Sigmoid colon (tissue), 7 donors: ENCODE results near the gene NPIPB2. TPM values are rescaled to one million over a fixed set of nuclear protein-coding genes. Genes with fewer than 3 reads are reported as not detected.
A peak's percentile ranks its signal among the peaks of the same experiment; 100 is the strongest.
"Not testable (repeated sequence)": the region's sequence is repeated elsewhere in the genome, so short reads cannot be mapped to it uniquely, and the experiment has no call there.

Experiments
- DNase-seq: peaks from one replicate; pipeline ENCODE4 v3.0.0-alpha.2; 2019
- H3K27ac ChIP-seq, 4 donors: fragments of 200-600 bp; sonication (generic); one replicate each; pipeline ENCODE4 v1.5.1; 2016 to 2019; ENCODE audit warnings: mild to moderate bottlenecking in 1 of 4
- H3K27me3 ChIP-seq, 3 donors: fragments of 200-600 bp; sonication (generic); one replicate each; pipeline ENCODE4 v1.5.1; 2019; ENCODE audit warnings: mild to moderate bottlenecking in 1 of 3
- H3K36me3 ChIP-seq, 4 donors: fragments of 200-600 bp; sonication (generic); one replicate each; pipeline ENCODE4 v1.5.1; 2016 to 2019
- H3K4me1 ChIP-seq, 4 donors: fragments of 200-600 bp; sonication (generic); one replicate each; pipeline ENCODE4 v1.5.1; 2017 to 2019
- H3K4me3 ChIP-seq, 4 donors: fragments of 200-600 bp; sonication (generic); one replicate each; pipeline ENCODE4 v1.5.1; 2017 to 2019; ENCODE audit warnings: mild to moderate bottlenecking in 2 of 4, moderate library complexity in 1 of 4
- H3K9me3 ChIP-seq, 4 donors: fragments of 200-600 bp in 3 of 4; sonication (generic) in 3 of 4; one replicate each; pipeline versions ENCODE4 v1.5.1 to v1.6.1; 2013 to 2019
- CTCF ChIP-seq, 4 experiments: fragments of 450-650 bp in 3 of 4; fragments of 200-600 bp in 1 of 4; IDR thresholded peaks; one replicate each; pipeline ENCODE4 v1.5.1; 2016 to 2019; ENCODE audit warnings: antibody characterized with exemption in 4 of 4, mild to moderate bottlenecking in 3 of 4, moderate library complexity in 2 of 4
- EP300 ChIP-seq, 4 donors: sonication (generic); formaldehyde crosslinking; IDR thresholded peaks; one replicate each; pipeline ENCODE4 v1.6.1; 2017; ENCODE audit warnings: antibody characterized with exemption in 4 of 4
- POLR2A ChIP-seq, 2 donors: fragments of 450-650 bp; IDR thresholded peaks; one replicate each; pipeline ENCODE4 v1.6.1; 2016; ENCODE audit warnings: antibody characterized with exemption in 2 of 2, mild to moderate bottlenecking in 2 of 2, moderate library complexity in 2 of 2
- POLR2AphosphoS5 ChIP-seq, 4 donors: sonication (generic); formaldehyde crosslinking; IDR thresholded peaks; one replicate each; pipeline ENCODE4 v1.6.1; 2017; ENCODE audit warnings: antibody characterized with exemption in 4 of 4
- WGBS, 2 donors: extraction: QIAGEN DNeasy Blood & Tissue Kit; methylation state at CpG; one replicate each; pipeline ENCODE4 v1.1.7; 2013; 5-methylcytosine and 5-hydroxymethylcytosine counted together
- intact Hi-C: fragments of 100-400 bp; cut with DNase I; formaldehyde crosslinking; loops from one replicate; pipeline ENCODE4 v1.15.1; 2023
- polyA plus RNA-seq, 3 donors: library from polyadenylated mRNA; stranded (reverse); fragments of 200-250 nt; gene quantifications; one replicate each; pipeline ENCODE4 v1.2.3, GENCODE V29; 2013
- total RNA-seq, 4 donors: library from RNA; depleted of rRNA; stranded (reverse); fragments of >200 nt; gene quantifications; one replicate each; pipeline ENCODE4 v1.1.0, GENCODE V29; 2016
- donor health status: healthy with polysubstance abuse.
- donor health status: Bipolar disorder and iron deficiency.
- donor health status: healthy.

Gene NPIPB2
- total and polyA plus RNA-seq, 7 donors = 1.6 to 36.8 (median 3.0) TPM

- no peaks in the 10 kb centered on the region for H3K9me3 ChIP-seq
- intact Hi-C loops = loop anchor here (2.0 to 5.0 kb wide), 4 partner anchors 60 to 180 kb away; partner anchors contain the start of genes RSL1D1 and ZC3H7A
- WGBS, 2 donors = 0 to 1% methylated on average over 22 of the region's 22 CpGs
- H3K27me3 ChIP-seq = no peaks in the 10 kb centered on the region
- TF ChIP-seq EP300 (IDR thresholded peaks at IDR 0.05) (no peak), POLR2AphosphoS5 (IDR thresholded peaks at IDR 0.05) (no peak), CTCF (IDR thresholded peaks at IDR 0.05) (no peak), POLR2A (IDR thresholded peaks at IDR 0.05) (no peak)
- no peaks in the 10 kb centered on the region for H3K36me3 ChIP-seq
- H3K27ac ChIP-seq = peak overlapping the region; percentile 82 to 92 (median 90)
- DNase-seq = no peak
- peaks cover 0 to 29% (median 23%) of the 10 kb centered on the region in 4 donors for H3K4me1 ChIP-seq
- peak overlapping the region; percentile 76 to 98 (median 92) for H3K4me3 ChIP-seq
These were observed 35.1 kb upstream of the NPIPB2 start for GRCh38 chr16:11976850-11977375.

- intact Hi-C loops = no loop called here
These were observed 31.2 kb upstream of the NPIPB2 start for GRCh38 chr16:11973070-11973469.

GRCh38 chr16:11972128-11972527 is 30.3 kb upstream of the NPIPB2 start:
- no peak for TF ChIP-seq POLR2AphosphoS5 (IDR thresholded peaks at IDR 0.05)
- TF ChIP-seq POLR2A (IDR thresholded peaks at IDR 0.05) = no peak
- no peak for TF ChIP-seq EP300 (IDR thresholded peaks at IDR 0.05)
- no peak for TF ChIP-seq CTCF (IDR thresholded peaks at IDR 0.05)
- no peak for DNase-seq

More at GRCh38 chr16:11973070-11973469, 31.2 kb upstream of the NPIPB2 start:
- WGBS, 2 donors = 87 to 96% methylated on average over 5 of the region's 5 CpGs
- DNase-seq = no peak
- TF ChIP-seq EP300 (IDR thresholded peaks at IDR 0.05) (no peak), POLR2A (IDR thresholded peaks at IDR 0.05) (no peak), CTCF (IDR thresholded peaks at IDR 0.05) (no peak), POLR2AphosphoS5 (IDR thresholded peaks at IDR 0.05) (no peak)
- Histone ChIP-seq H3K9me3 (no peaks in the 10 kb centered on the region), H3K36me3 (no peaks in the 10 kb centered on the region), H3K27me3 (no peaks in the 10 kb centered on the region), H3K27ac (no peak overlapping the region), H3K4me3 (no peak overlapping the region), H3K4me1 (peaks cover 0 to 23% (median 17%) of the 10 kb centered on the region in 4 donors)

GRCh38 chr16:11970292-11970691 is 28.4 kb upstream of the NPIPB2 start:
- H3K9me3 ChIP-seq, intact Hi-C loops, H3K4me1 ChIP-seq, DNase-seq, H3K4me3 ChIP-seq, H3K27me3 ChIP-seq, H3K36me3 ChIP-seq, H3K27ac ChIP-seq: not testable (repeated sequence)
- WGBS, 2 donors = 93 to 94% methylated on average over 5 of the region's 5 CpGs

More at GRCh38 chr16:11972128-11972527, 30.3 kb upstream of the NPIPB2 start:
- Histone ChIP-seq H3K4me3 (no peak overlapping the region), H3K4me1 (peaks cover 0 to 14% (median 9%) of the 10 kb centered on the region in 4 donors), H3K27ac (no peak overlapping the region), H3K9me3 (no peaks in the 10 kb centered on the region), H3K36me3 (no peaks in the 10 kb centered on the region), H3K27me3 (no peaks in the 10 kb centered on the region)
- 54 to 85% methylated on average over 11 of the region's 11 CpGs for WGBS, 2 donors
- intact Hi-C loops = no loop called here

- Histone ChIP-seq H3K4me1 (no peaks in the 10 kb centered on the region), H3K36me3 (no peaks in the 10 kb centered on the region), H3K4me3 (no peak overlapping the region), H3K27ac (no peak overlapping the region), H3K27me3 (no peaks in the 10 kb centered on the region), H3K9me3 (no peaks in the 10 kb centered on the region)
- no peak for DNase-seq
- 92% methylated on average over 3 of the region's 3 CpGs for WGBS, 2 donors
- intact Hi-C loops = no loop called here
- TF ChIP-seq CTCF (IDR thresholded peaks at IDR 0.05) (no peak), POLR2A (IDR thresholded peaks at IDR 0.05) (no peak), POLR2AphosphoS5 (IDR thresholded peaks at IDR 0.05) (no peak), EP300 (IDR thresholded peaks at IDR 0.05) (no peak)
These were observed 26.7 kb upstream of the NPIPB2 start for GRCh38 chr16:11968577-11968976.
